Small intestine (tissue), 7 donors: ENCODE measurements around the gene SLC12A7. TPM values are rescaled to one million over a fixed set of nuclear protein-coding genes. Genes with fewer than 3 reads are reported as not detected.

Source experiments
- DNase-seq, 2 donors: peaks; one replicate each; pipeline versions ENCODE4 v3.0.0 to v3.0.0-alpha.2; 2013
- FAIRE-seq: peaks from 2 replicates; lab custom pipeline; 2012; peaks lifted over from hg19 to GRCh38; lab: Jason Lieb, UNC
- H3K27ac ChIP-seq, 3 donors: one replicate each; pipeline ENCODE4 v1.5.1; 2013; ENCODE audit warnings: low read length in 2 of 3, mild to moderate bottlenecking in 2 of 3, control low read depth in 1 of 3, inconsistent platforms in 1 of 3, low read depth in 1 of 3, moderate library complexity in 1 of 3
- H3K27me3 ChIP-seq, 3 donors: one replicate each; pipeline ENCODE4 v1.6.1; 2013; ENCODE audit warnings: low read length in 3 of 3, inconsistent platforms in 1 of 3; ENCODE audit not compliant: control insufficient read depth in 3 of 3, insufficient read depth in 3 of 3
- H3K36me3 ChIP-seq, 3 donors: one replicate each; pipeline ENCODE4 v1.6.1; 2013; ENCODE audit warnings: low read length in 3 of 3, inconsistent platforms in 1 of 3, low read depth in 1 of 3, mild to moderate bottlenecking in 1 of 3, moderate library complexity in 1 of 3; ENCODE audit not compliant: control insufficient read depth in 3 of 3, insufficient read depth in 2 of 3
- H3K4me1 ChIP-seq, 3 donors: one replicate each; pipeline ENCODE4 v1.6.1; 2013; ENCODE audit warnings: low read length in 2 of 3, inconsistent platforms in 1 of 3, low read depth in 1 of 3, mild to moderate bottlenecking in 1 of 3, moderate library complexity in 1 of 3; ENCODE audit not compliant: control insufficient read depth in 3 of 3, insufficient read depth in 2 of 3
- H3K4me3 ChIP-seq, 3 donors: one replicate each; pipeline ENCODE4 v1.5.1; 2013; ENCODE audit warnings: low read length in 3 of 3, control low read depth in 1 of 3, inconsistent platforms in 1 of 3, low read depth in 1 of 3, mild to moderate bottlenecking in 1 of 3, moderate library complexity in 1 of 3
- H3K9me3 ChIP-seq, 2 donors: one replicate each; pipeline ENCODE4 v1.6.1; 2013; ENCODE audit warnings: low read depth in 1 of 2, low read length in 1 of 2; ENCODE audit not compliant: control insufficient read depth in 2 of 2, insufficient read depth in 1 of 2
- WGBS, 3 donors: extraction: QIAGEN DNeasy Blood & Tissue Kit; methylation state at CpG; one replicate each; pipeline ENCODE4 v1.1.7; 2013; 5-methylcytosine and 5-hydroxymethylcytosine counted together
- polyA plus RNA-seq, 4 donors: library from polyadenylated mRNA; stranded (reverse) in 3 of 4; unstranded in 1 of 4; fragments of 200-250 nt in 3 of 4; fragments of 120-200 nt in 1 of 4; gene quantifications; one replicate each; pipeline versions ENCODE4 v1.2.1 to v1.2.3, GENCODE V29; 2013
- donor health status: healthy with polysubstance abuse.
- donor health status: control.
- donor health status: control.
- donor health status: Bipolar disorder and iron deficiency.
- donor health status: healthy.

Gene SLC12A7
- polyA plus RNA-seq, 4 donors, result 32.7 to 79.9 (median 44.5) TPM

DNA sequence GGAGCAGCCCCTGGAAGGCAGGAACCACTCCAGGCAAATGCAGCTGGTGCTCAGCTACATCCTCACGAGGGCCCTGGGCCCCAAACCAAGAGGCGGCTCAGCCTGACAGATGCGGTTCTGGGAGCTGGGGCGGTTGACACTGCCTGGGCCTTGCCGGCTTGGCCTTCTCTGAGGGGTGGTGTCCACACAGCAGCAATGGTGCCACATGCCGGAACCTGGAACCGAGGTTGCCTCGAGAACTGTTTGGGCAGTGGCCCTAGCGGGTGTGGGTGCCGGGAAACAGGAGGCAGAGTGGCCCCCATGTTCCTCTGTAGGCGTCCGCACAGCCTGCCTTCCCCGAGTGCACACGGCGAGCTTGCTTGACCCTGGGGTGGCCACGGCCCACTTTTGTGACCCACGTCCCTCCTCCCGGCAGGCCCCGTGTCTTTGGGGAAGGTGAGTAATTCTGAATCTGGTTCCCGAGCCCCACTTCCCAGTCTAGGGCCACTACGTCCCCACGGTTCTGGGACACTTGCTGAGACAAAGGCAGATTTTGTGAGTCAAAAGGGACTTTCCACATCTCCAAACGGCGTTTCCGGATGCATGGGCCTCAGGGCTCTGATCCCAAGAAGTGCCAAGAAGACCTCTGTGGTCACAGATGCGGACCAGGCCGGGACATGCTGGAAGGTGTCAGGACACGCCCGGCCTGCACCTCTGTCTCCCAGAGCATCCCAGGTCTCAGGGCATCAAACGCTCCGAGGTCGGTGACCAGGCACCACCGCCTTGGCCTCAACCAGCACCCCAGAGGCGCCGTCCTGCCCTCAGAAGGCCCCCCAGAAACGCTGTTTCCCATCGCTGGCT is 27.7 kb upstream of the SLC12A7 start:
- WGBS, 3 donors, result 82 to 84% (median 82%) methylated on average over 37 of the region's 37 CpGs
- H3K4me3 ChIP-seq, result no peak overlapping the region
- H3K9me3 ChIP-seq, result peaks cover 0 to 5% of the 10 kb centered on the region in 2 donors
- H3K36me3 ChIP-seq, result peaks cover 0 to 2% (median 0%) of the 10 kb centered on the region in 3 donors
- H3K27me3 ChIP-seq, result no peaks in the 10 kb centered on the region
- no peak overlapping the region for H3K27ac ChIP-seq
- no peak for FAIRE-seq
- peaks cover 0 to 66% (median 0%) of the 10 kb centered on the region in 3 donors for H3K4me1 ChIP-seq
- no peak for DNase-seq

DNA sequence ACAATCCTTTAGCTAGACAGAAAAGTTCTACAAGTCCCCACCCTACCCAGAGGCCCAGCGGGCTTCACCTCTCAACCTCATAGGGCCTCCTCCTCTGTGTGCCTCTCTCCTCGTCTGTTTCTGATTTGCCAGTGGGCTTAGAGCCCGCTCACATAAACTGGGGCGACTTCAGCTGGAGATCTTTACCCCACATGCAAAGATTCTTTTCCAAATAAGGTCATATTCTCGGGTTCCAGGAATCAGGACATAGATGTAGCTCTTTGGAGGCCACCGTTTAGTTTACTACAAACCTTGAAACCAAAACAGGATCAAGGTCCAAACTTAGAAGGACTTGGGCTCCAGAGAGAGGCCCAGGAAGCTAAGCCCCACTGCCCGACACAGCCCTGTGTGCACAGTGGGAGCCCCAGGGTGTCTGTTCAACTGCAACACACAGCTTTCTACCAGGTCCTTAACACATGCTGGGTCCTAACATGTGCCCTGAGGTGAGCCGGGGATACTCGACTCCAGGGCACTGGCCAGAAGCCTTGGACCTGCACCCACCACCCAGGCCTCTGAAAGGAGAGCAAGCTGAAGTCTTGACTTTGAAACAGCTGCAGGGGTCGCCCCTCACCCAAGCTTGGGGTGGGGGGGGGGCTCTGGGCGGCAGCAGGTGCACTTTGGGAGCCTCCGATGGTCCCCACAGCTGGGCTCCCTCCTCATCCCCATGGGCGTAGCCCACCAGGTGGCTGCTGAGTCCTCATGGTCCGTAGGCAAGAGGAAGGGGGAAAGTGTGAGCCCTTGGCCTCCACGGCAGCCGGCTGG is 26.8 kb upstream of the SLC12A7 start:
- DNase-seq (peak in 1 of 2 donors; percentile 74), FAIRE-seq (no peak)
- H3K4me1 ChIP-seq, result peaks cover 0 to 72% (median 0%) of the 10 kb centered on the region in 3 donors
- H3K27me3 ChIP-seq, result no peaks in the 10 kb centered on the region
- H3K9me3 ChIP-seq, result peaks cover 0 to 5% of the 10 kb centered on the region in 2 donors
- H3K27ac ChIP-seq, result peak overlapping the region in 1 of 3 donors; percentile 53
- H3K4me3 ChIP-seq, result no peak overlapping the region
- H3K36me3 ChIP-seq, result peaks cover 0 to 2% (median 0%) of the 10 kb centered on the region in 3 donors
- 67 to 78% (median 72%) methylated on average over 15 to 16 of the region's 16 CpGs for WGBS, 3 donors

DNA sequence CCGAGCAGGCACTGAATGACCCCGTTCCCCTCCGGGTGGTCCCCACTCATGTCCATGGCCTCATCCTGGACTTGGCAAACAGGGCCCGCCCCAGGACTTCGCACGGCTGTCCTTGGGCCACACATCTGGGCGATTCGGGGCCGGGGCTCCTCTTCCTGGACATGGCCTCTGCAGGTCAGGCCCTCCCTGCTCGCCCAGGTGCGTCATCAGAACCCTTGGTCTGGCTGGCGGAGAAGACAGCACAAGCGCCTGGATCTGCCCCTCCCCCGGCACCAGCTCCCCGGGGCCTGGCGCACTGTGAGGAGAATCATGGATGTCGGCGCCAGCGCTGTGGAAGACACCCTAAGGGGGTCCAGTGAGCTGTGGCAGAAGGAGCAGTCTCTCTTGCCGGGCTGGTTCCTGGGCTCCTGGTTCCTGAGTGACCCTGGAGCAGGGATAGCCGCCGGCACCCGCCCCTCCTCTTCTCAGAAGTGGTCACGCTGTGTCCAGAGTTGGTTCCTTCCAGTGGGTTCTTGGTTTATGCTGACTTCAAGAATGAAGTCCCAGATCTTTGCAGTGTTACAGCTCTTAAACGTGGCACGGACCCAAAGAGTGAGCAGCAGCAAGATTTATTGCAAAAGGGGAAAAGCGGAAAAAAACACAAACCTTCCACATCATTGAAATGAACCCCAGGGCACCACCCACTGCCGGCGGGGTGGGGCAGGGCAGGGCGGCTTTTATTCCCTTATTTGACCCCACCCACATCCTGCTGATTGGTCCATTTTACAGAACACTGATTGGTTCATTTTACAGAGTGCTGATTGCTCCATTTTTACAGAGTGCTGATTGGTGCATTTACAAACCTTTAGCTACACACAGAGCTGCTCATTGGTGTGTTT is 25.9 kb upstream of the SLC12A7 start:
- DNase-seq, result peak in 1 of 2 donors; percentile 50
- H3K27ac ChIP-seq, result peak overlapping the region in 1 of 3 donors; percentile 53

DNA sequence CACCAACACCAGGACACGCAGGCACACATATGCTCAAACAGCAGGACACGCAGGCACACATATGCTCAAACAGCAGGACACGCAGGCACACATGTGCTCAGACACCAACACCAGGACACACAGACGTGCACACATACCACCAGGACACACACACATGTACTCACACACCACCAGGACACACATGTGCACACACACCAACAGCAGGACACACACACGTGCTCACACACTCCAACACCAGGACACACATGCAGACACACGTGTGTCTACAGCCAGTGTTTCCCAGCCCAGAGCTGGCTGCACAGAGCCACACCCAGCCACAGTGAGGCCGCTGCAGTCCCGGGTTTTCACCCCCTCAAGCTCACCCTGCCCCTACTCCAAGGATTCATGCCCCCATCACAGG is 25.0 kb upstream of the SLC12A7 start:
- peaks cover 0 to 75% (median 0%) of the 10 kb centered on the region in 3 donors for H3K4me1 ChIP-seq
- H3K36me3 ChIP-seq, result peaks cover 0 to 2% (median 0%) of the 10 kb centered on the region in 3 donors
- 43 to 71% (median 68%) methylated on average over 8 of the region's 8 CpGs for WGBS, 3 donors
- FAIRE-seq, result no peak
- H3K9me3 ChIP-seq, result peaks cover 0 to 5% of the 10 kb centered on the region in 2 donors
- no peaks in the 10 kb centered on the region for H3K27me3 ChIP-seq
- H3K27ac ChIP-seq, result no peak overlapping the region
- no peak for DNase-seq
- H3K4me3 ChIP-seq, result no peak overlapping the region

More for the DNA sequence above, 25.9 kb upstream of the SLC12A7 start:
- Histone ChIP-seq H3K27me3 (no peaks in the 10 kb centered on the region), H3K4me3 (no peak overlapping the region), H3K9me3 (peaks cover 0 to 5% of the 10 kb centered on the region in 2 donors), H3K4me1 (peaks cover 0 to 72% (median 0%) of the 10 kb centered on the region in 3 donors), H3K36me3 (peaks cover 0 to 2% (median 0%) of the 10 kb centered on the region in 3 donors)
- WGBS, 3 donors, result 77 to 83% (median 80%) methylated on average over 30 of the region's 30 CpGs
- FAIRE-seq, result no peak

DNA sequence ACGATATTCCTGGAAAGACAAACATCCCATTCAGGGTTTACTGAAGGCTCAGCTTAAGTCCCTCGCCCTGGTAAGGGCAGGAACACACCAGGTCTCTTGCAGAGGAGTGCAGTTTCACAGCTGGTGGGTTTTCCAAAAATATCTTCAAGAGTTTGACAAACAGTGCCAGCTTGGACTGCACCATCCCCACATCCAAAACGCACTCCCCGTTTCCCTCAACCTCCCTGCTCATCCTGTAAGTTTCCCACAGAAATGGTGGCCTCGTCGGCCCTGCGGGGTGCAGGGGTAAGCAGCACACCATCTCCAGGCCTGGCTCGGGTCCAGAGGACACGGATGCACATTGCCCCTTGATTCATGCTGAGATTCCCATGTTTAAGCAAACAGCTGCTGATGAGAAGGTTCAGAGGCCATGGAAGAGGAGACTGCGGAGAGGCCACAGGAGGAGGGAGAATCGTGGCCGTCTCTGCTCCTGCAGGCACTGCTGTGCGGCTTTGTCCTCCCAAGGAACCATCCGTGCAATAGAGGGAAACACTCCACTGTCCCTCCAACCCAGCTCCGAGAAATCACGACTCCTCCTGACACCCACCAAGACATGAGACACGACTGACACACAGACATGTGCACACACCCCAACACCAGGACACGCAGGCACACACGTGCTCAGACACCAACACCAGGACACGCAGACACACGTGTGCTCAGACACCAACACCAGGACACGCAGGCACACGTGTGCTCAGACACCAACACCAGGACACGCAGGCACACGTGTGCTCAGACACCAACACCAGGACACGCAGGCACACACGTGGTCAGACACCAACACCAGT is 24.0 kb upstream of the SLC12A7 start:
- H3K27ac ChIP-seq, result no peak overlapping the region

DNA sequence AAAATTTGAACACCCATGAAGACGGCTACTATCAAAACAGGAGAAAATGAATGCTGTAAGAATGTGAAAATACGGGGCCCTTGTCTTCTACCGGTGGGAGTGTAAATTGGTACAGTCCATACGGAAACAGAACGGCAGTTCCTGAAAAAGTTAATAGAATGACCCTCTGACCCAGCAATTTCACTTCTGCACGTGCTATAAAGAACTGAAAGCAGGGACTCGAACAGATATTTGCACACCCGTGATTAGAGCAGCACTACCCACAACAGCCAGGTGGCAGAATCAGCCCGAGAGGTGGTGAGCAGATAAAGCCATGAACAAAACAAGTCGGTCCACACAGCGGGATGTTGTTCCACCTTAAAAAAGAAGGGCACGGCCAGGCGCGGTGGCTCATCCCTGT is 22.6 kb upstream of the SLC12A7 start:
- Histone ChIP-seq H3K36me3 (no peaks in the 10 kb centered on the region), H3K4me3 (no peak overlapping the region), H3K27me3 (no peaks in the 10 kb centered on the region), H3K27ac (no peak overlapping the region), H3K4me1 (peaks cover 0 to 80% (median 0%) of the 10 kb centered on the region in 3 donors), H3K9me3 (peaks cover 0 to 5% of the 10 kb centered on the region in 2 donors)
- 9 to 48% (median 27%) methylated on average over 14 of the region's 14 CpGs for WGBS, 3 donors
- peak; percentile 75 to 80 for DNase-seq
- no peak for FAIRE-seq

More for the DNA sequence above, 24.0 kb upstream of the SLC12A7 start:
- Histone ChIP-seq H3K4me3 (no peak overlapping the region), H3K36me3 (no peaks in the 10 kb centered on the region), H3K4me1 (peaks cover 0 to 76% (median 0%) of the 10 kb centered on the region in 3 donors), H3K27me3 (no peaks in the 10 kb centered on the region), H3K9me3 (peaks cover 0 to 5% of the 10 kb centered on the region in 2 donors)
- peak; percentile 47 to 68 for DNase-seq
- FAIRE-seq, result no peak
- WGBS, 3 donors, result 43 to 73% (median 63%) methylated on average over 23 to 27 of the region's 27 CpGs

DNA sequence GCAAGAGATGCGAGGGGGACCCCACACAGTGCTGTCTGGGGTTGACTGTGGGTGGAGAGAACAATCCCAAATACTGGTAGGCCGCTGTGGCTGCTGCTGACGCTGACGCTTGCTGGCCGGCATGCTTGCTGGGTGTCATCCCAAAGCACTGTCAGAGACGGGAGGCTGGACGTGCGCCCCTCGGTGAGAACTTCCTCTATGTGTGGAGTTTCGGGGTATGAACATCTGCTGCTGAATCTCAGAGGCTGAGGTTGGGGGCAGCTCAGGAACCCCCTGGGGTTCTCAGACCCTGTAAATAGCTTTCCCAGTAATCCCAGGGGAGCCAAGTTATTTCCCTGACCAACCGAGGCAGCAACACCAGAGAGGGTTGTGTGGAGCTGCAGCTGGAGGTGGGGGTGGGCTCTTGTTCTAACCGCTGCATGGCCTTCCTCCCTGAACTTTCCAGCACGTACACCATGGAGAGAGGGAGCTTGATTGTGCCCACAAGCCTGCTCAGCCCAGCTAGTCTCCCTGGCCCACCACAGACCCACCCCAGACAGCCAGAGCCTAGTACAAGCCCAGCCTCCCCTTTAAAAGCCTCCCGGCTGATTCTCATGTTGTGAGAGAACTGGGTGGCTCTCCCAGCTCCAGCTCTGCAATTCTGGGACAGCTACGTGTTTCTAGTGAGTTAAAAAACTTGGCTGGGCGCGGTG is 21.8 kb upstream of the SLC12A7 start:
- Histone ChIP-seq H3K9me3 (peaks cover 0 to 5% of the 10 kb centered on the region in 2 donors), H3K4me3 (no peak overlapping the region), H3K27me3 (no peaks in the 10 kb centered on the region), H3K36me3 (no peaks in the 10 kb centered on the region), H3K4me1 (peaks cover 0 to 72% (median 0%) of the 10 kb centered on the region in 3 donors), H3K27ac (peak overlapping the region in 1 of 3 donors; percentile 15)
- no peak for DNase-seq
- 64 to 91% (median 74%) methylated on average over 17 of the region's 17 CpGs for WGBS, 3 donors
- no peak for FAIRE-seq
